T-helper 1 cell (primary cell): ENCODE results near the gene TRIP6.

Experiments
- DNase-seq, 5 donors: peaks; one replicate each; pipeline ENCODE4 v3.0.0-alpha.2; 2012 to 2020
- total RNA-seq, 4 donors: gene quantifications; one replicate each; lab custom pipeline; 2026; lab: John Stamatoyannopoulos, UW

TRIP6 gene
- total RNA-seq = 3.2 to 7.8 (median 5.6) reads per million in 4 donors

GRCh38 chr7:100867040-100867775 lies at the start of gene TRIP6:
Gene TRIP6 (plus strand): TSS chr7:100867387. CDS start chr7:100867498, 111 bp downstream.
- peak in 3 of 5 donors; percentile 29 to 54 (median 31) for DNase-seq

- DNase-seq = no peak
Observed at GRCh38 chr7:100818366-100818765, 48.8 kb upstream of the TRIP6 start.

- DNase-seq = no peak
Observed at GRCh38 chr7:100818825-100819224, 48.4 kb upstream of the TRIP6 start.

GRCh38 chr7:100819586-100819985 lies 47.6 kb upstream of the TRIP6 start:
- DNase-seq = no peak

GRCh38 chr7:100822236-100823139 lies 44.7 kb upstream of the TRIP6 start:
- DNase-seq = no peak

- no peak for DNase-seq
Observed at GRCh38 chr7:100823140-100823525, 44.1 kb upstream of the TRIP6 start.

GRCh38 chr7:100823534-100823933 lies 43.7 kb upstream of the TRIP6 start:
- DNase-seq = no peak

- no peak for DNase-seq
Observed at GRCh38 chr7:100824499-100825214, 42.5 kb upstream of the TRIP6 start.

- DNase-seq = no peak
Observed at GRCh38 chr7:100825215-100825671, 41.9 kb upstream of the TRIP6 start.

- DNase-seq = no peak
Observed at GRCh38 chr7:100825751-100826513, 41.3 kb upstream of the TRIP6 start.

GRCh38 chr7:100826514-100827329 lies 40.5 kb upstream of the TRIP6 start:
- no peak for DNase-seq

- no peak for DNase-seq
Observed at GRCh38 chr7:100827330-100828226, 39.6 kb upstream of the TRIP6 start, which contains the start of gene EPHB4. Gene EPHB4 (minus strand): TSS chr7:100827523. CDS start chr7:100827030, 493 bp downstream.

GRCh38 chr7:100829150-100829716 lies 38.0 kb upstream of the TRIP6 start:
- DNase-seq = no peak

- no peak for DNase-seq
Observed at GRCh38 chr7:100830396-100830795, 36.8 kb upstream of the TRIP6 start.

- DNase-seq = no peak
Observed at GRCh38 chr7:100832281-100832633, 34.9 kb upstream of the TRIP6 start.

- no peak for DNase-seq
Observed at GRCh38 chr7:100835903-100836811, 31.0 kb upstream of the TRIP6 start.

GRCh38 chr7:100836812-100837098 lies 30.4 kb upstream of the TRIP6 start:
- DNase-seq = no peak

- DNase-seq = peak; percentile 41 to 86 (median 49)
Observed at GRCh38 chr7:100837099-100837836, 29.9 kb upstream of the TRIP6 start.
